HG02852 (cell line): Measurements from ENCODE around the gene GPC5.
"Not testable (repeated sequence)": the region's sequence is repeated elsewhere in the genome, so short reads cannot be mapped to it uniquely, and the experiment has no call there.

Experiments
- ATAC-seq: cut with Tn5 transposase; IDR thresholded peaks from one replicate; pipeline ENCODE4 v1.9.1; 2021; ENCODE audit warnings: mild to moderate bottlenecking, moderate library complexity; ENCODE audit not compliant: unreplicated experiment

The GPC5 gene

DNA sequence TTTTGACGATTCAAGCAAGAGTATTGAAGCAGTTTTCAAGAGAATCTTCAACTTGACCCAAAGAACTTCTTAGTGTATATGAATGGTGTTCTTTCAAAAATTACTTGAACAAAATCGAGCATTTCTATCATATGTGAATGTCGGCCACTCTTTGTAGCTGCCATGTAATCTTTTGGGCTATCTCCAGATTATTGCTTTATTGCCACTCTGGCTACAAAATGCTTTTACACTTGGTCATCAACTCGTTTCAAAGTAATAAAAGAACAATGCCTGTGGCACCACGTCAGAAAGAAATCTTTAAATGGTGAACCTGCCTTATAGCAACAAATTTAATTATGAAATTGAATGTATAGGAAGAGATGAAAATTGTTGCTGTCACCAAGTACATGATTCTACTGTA lies 834.5 kb downstream of the GPC5 start:
- no peak for ATAC-seq

GRCh38 chr13:92251671-92252210 lies 853.3 kb downstream of the GPC5 start:
- no peak for ATAC-seq

- no peak for ATAC-seq
These were observed 857.1 kb downstream of the GPC5 start for GRCh38 chr13:92255526-92255925.

- ATAC-seq, result no peak
These were observed 857.8 kb downstream of the GPC5 start for GRCh38 chr13:92256211-92256610.

- no peak for ATAC-seq
These were observed 860.6 kb downstream of the GPC5 start for GRCh38 chr13:92259046-92259445.

DNA sequence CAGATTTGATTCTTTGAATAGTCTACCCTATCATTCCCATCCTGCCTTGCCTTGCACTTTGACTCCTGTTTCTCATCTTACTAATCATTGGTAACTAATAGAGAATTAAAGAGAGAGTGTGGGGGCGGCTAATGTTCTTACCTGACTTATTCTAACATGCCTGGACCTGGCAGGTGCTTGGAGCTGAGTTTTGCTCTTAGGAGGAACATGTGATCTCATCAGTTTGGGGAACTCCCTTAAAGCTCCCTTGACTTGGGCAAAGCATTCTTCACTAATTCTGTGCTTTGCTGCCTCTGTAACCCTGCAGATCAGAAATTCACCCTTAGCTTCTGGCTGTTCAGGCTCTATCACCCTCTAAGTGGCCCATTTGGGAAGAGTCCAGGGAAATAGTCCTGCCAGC lies 861.1 kb downstream of the GPC5 start:
- ATAC-seq, result no peak

GRCh38 chr13:92260363-92260762 lies 861.9 kb downstream of the GPC5 start:
- no peak for ATAC-seq

DNA sequence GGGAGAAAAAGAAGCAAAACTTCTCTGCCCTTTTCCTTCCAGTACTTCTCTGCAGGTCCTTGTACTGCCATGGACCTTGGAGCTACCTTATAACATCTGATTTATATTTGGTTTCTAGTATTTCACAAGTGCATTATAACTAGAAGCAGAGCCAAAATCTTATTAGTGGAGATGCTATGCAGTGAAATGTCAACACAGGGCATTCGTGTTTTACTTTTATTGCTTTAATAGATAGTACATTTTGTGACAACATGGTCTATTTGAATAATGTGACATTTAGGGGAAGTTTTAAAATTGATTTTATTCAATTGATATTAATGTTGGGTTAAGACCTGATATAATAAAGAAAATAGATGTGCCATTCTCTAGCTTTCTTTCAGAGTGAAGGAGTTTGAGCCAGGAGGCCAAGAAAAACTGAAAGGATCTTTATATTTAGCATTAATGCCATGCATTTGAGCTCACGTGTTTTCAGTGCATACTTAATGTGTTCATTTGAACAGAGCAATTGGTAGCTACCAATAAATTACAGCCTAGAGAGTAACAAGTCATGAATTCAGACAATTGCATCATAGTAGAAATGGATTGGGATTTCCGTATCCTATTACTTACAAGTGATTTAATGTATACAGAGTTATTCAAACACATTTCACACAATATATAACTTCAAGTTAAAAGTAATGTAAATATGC lies 863.8 kb downstream of the GPC5 start:
- no peak for ATAC-seq

DNA sequence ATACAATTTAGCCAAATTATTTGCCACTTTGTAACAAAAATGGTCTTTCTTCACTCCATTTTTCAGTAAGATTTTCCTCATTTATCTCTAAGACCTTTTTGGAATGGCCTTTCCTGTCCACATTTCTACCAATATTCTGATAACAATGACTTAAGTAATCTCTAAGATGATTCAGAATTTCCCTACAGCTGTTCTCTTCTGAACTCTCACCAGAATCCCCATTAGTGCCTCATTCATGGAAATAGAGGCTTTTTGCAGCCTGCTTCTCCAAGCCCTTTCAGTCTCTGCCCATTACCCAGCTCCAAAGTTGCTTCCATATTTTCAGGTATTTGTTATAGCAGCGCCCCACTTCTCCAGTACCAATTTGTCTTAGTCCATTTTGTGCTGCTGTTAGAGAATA lies 867.0 kb downstream of the GPC5 start:
- no peak for ATAC-seq

- ATAC-seq, result no peak
These were observed 872.6 kb downstream of the GPC5 start for GRCh38 chr13:92270990-92271389.

- ATAC-seq, result no peak
These were observed 873.8 kb downstream of the GPC5 start for GRCh38 chr13:92272177-92272576.

DNA sequence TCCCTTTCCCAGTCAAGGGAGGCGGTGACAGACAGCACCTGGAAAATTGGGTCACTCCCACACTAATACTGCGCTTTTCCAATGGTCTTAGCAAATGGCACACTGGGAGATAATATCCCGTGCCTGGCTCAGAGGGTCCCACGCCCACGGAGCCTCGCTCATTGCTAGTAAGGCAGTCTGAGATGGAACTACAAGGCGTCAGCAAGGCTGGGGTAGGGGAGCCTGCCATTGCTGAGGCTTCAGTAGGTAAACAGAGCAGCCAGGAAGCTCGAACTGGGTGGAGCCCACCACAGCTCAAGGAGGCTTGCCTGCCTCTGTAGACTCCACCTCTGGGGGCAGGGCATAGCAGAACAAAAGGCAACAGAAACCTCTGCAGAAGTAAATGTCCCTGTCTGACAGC lies 882.6 kb downstream of the GPC5 start:
- ATAC-seq, result not testable (repeated sequence)

GRCh38 chr13:92290718-92291307 lies 892.4 kb downstream of the GPC5 start:
- ATAC-seq, result not testable (repeated sequence)

DNA sequence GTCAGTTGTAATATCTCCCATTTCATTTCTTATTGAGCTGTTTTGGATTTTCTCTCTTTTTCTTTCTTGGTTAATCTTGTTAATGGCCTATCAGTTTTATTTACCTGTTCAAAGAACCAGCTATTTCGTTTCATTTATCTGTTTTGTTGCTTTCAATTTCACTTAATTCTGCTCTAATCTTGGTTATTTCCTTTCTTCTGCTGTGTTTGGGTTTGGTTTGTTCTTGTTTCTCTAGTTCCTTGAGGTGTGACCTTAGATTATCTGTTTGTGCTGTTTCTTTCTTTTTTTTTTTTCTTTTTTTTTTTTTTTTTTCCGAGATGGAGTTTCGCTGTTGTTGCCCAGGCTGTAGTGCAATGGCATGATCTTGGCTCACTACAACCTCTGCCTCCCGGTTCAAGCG lies 896.1 kb downstream of the GPC5 start:
- ATAC-seq, result not testable (repeated sequence)

- not testable (repeated sequence) for ATAC-seq
These were observed 897.8 kb downstream of the GPC5 start for GRCh38 chr13:92296154-92296671.

DNA sequence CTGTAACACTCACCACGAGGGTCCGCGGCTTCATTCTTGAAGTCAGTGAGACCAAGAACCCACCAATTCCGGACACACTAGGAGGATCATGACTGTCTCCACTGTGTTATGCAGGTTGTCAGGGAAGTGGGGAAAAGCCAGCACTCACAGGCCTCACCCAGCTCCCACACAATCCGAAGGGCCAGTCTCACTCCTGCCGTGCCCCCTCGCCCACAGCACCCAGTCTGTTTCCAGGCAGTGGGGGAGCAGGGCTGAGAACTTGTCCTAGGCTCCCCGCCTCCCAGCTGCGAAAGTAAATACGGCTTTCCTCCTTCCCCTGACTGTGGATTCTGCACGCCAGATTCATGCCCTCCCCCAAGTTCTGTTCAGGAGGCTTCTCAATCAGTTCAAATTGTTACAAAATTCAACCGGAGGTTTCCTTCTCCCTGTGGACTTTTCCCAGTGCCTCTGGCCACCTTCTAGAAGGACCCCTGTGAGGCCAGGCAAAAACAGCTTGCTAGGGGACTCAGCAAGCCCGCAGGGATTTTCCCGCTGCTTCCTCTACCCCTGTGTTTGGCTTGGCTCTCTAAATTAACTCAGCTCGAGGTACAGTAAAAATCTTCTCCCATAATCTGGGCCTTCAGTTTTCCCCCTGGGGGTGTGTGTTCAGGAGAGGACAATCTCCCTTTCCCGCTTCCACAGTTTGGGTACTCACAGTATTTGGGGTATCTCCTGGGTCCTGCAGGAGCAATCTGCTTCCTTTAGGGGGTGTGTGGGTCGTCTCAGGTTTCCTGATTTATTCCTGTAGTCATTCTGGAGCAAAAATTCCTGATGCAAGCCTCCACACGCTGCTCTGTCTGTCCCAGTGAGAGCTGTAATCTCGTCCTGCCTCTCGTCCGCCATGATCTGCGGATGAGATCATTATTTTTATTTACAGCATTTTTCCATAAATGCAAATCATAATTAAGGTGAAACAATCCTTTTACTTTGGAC lies 899.8 kb downstream of the GPC5 start:
- ATAC-seq, result no peak

DNA sequence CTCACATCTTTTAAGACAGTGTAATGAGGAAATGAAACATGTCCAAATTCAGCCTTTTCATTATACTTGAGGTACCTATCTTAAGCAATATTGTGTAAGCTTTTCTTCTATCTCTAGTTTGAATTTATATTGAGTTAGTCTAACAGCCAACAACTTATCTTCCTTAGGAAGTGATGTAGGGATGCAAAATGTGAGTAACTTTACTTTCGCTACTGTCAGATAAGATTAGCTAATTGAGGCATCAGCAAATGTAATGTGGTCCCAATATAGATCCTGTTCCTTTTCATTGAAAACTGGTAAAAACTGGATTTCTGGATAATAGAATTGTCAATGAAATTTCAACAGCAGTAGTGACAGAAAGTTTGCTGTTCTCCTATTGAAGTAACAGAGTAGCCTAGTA lies 902.2 kb downstream of the GPC5 start:
- ATAC-seq, result no peak

- no peak for ATAC-seq
These were observed 905.0 kb downstream of the GPC5 start for GRCh38 chr13:92303428-92303827.

GRCh38 chr13:92307752-92308151 lies 909.3 kb downstream of the GPC5 start:
- ATAC-seq, result no peak

- no peak for ATAC-seq
These were observed 914.4 kb downstream of the GPC5 start for GRCh38 chr13:92312823-92313222.

DNA sequence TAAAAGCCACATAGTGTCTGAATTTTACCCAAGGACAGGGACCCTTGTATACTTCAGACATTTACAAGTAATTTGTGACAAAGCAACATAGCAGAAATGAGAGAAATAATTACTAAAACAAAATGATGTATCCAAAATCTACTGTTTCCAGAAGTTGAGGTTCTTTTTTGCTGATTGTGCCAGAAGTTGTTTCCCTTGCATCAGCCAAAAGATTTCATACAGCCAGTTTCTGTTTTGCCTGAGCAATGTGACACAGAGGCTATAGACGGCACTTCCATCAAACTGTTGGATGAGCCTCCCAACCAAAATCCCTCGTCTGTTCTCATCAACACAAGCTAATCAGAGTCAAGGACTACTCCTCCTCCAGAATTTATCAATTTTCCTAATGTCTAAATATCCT lies 915.0 kb downstream of the GPC5 start:
- ATAC-seq, result no peak
